Uterus (tissue), 2 donors: Measurements from ENCODE around the gene RAP1A.

Experiments used
- POLR2A ChIP-seq, 2 donors: fragments of 450-650 bp; IDR thresholded peaks; one replicate each; pipeline ENCODE4 v1.6.1; 2016; ENCODE audit warnings: antibody characterized with exemption in 2 of 2, mild to moderate bottlenecking in 1 of 2, moderate library complexity in 1 of 2
- TF ChIP-seq, protein P1 (sequence below), 4 experiments: fragments of 200-600 bp in 2 of 4; fragments of 450-650 bp in 2 of 4; sonication (generic) in 2 of 4; IDR thresholded peaks; one replicate each; pipeline ENCODE4 v1.5.1; 2016 to 2019; ENCODE audit warnings: antibody characterized with exemption in 4 of 4, mild to moderate bottlenecking in 2 of 4, moderate library complexity in 1 of 4

DNA sequence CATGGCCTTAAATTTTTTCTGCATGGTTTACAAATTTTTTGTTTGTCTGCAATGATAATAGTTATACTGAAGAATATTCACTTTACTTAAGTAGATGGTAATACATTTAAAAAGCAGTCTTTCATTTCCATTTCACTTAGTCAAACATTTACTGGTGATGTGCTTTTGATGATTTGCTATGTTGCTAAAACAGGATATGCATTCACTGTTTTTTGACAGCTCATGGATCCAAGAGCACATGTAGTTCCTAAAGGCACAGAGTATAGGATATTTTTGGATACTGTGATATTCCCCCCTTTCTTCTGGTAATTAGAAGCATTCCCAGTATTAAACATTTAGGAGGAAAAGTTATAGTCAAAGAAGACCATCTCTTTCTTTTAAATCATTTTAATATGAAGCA lies 45.9 kb downstream of the RAP1A start:
- TF ChIP-seq, protein P1, sequence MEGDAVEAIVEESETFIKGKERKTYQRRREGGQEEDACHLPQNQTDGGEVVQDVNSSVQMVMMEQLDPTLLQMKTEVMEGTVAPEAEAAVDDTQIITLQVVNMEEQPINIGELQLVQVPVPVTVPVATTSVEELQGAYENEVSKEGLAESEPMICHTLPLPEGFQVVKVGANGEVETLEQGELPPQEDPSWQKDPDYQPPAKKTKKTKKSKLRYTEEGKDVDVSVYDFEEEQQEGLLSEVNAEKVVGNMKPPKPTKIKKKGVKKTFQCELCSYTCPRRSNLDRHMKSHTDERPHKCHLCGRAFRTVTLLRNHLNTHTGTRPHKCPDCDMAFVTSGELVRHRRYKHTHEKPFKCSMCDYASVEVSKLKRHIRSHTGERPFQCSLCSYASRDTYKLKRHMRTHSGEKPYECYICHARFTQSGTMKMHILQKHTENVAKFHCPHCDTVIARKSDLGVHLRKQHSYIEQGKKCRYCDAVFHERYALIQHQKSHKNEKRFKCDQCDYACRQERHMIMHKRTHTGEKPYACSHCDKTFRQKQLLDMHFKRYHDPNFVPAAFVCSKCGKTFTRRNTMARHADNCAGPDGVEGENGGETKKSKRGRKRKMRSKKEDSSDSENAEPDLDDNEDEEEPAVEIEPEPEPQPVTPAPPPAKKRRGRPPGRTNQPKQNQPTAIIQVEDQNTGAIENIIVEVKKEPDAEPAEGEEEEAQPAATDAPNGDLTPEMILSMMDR (IDR thresholded peaks at IDR 0.05), result no peak
- no peak for TF ChIP-seq POLR2A (IDR thresholded peaks at IDR 0.05)
